NCI-H526 treated with DMSO at 0.1 percent for 48 hours (cell line): ENCODE results near the gene LECT2.
A peak's percentile ranks its signal among the peaks of the same experiment; 100 is the strongest.

ENCODE experiments used
- DNase-seq: peaks from one replicate; lab custom pipeline; 2025; lab: John Stamatoyannopoulos, UW

LECT2 gene

DNA sequence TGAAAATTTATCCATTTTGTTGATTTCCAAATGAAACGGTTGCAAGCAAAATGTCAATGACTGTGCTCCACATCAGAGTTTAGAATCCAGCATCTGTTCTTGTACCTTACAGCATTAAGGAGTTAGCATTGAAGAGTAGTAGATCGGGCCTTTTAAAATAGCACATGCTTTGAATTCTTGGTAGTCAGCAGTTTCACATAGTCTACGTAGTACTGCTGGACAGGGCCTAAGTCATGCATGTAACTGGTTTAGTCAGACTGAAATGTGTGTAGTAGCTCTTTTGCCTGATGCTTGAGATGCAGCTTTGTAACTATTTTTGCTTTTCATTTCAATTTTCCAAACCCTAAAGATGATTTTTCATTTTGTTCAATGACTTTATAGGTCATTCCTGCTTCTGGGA, 19.8 kb downstream of the LECT2 start:
- DNase-seq = no peak

DNA sequence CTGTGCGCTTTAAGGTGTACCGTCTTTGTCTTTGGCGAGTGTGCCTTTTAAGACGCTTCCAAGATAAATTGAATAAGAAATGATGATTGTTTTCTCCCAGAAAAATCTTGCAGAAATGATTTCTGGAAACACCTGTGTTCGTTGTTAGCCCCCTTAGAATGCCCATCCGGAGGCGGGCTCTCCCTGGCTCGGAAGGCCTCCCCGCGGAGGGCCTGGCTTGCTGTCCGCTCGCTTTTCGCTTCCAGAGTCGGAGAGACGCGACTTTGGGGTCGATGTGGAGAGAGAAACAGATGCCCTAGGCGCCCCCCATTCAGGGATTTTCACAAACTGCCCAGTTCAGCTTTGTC, 23.9 kb downstream of the LECT2 start:
- no peak for DNase-seq

DNA sequence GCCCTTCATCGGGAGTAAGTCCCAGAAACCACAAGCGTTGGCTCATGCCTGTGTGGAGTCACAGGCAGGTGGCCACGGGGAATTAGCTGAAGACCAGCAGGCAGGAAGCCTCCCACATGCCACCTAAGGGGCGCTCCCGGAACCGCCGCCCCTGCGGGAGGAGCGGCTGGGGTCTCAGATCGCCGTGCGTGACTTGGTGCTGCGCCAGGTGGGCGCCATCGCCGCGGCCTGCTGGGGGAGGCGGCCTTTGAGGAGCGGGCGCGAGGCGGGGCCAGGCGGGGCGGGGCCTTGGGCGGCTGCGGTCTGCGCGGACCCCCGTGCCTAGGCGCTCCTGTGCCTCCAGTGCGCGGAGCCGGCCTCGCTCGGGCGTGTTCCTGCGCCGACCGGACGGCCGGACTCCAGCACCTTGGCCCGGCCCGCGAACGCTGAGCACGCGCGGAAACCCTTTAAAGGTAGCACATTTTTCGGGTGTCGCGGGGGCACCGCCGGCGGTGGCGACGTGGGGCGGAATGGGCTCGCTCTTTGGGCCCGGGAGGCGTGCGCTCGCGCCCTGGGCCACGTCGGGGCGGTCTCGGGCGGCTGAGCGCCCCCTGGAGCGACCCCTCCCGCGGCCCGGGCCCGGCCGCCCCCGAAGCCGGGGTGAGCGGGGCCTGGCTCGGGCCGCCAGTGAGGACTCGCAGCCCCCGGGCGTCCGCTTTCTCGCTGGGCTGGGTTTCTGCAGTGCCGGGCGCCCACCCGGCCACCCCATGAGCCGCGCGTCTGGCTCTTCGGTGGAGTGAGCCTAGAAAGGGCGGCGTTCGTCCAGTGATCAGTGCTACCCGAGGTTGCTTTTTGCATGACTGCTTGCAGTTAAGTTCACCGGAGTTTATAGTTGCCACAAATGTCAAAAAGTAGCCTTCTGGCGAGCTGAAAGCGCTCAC, 24.5 kb downstream of the LECT2 start:
- DNase-seq = no peak

DNA sequence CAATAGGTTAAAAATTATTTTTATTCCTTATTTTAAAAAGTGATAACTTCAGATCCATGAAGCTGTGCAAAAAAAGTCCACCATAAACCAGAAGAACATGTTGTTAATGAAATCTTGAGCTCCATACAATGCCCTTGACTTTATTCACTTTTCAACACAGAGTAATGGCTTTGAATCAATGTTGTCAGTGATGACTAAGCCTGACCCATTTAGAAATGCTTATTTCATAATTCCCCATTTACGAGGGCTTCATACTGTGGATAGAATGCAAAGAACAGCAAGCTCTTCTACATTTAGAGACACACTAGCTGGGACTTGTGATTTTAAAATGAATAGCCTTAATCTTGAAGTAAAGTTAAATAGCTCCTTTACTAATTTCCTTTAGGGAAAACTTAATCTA, 33.4 kb downstream of the LECT2 start:
- DNase-seq = no peak

DNA sequence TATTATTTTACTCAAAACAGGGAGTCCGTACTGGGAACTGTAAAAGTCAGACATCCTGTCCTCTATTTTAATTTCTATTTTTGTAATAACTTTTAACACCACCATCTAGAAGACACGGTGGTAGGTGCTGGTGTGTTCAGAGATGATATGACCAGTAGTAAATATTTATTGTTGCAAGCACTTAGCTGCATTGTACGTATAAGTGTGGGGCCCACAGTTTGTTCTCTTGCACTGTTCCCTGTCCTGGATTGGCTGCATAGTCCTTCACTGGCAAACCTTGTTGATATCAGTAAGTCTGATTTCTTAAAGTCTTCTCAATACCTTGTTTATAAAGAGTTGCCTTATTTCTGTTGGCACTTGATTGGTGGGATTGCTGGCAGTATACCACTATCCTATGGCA, 34.6 kb downstream of the LECT2 start:
- no peak for DNase-seq

DNA sequence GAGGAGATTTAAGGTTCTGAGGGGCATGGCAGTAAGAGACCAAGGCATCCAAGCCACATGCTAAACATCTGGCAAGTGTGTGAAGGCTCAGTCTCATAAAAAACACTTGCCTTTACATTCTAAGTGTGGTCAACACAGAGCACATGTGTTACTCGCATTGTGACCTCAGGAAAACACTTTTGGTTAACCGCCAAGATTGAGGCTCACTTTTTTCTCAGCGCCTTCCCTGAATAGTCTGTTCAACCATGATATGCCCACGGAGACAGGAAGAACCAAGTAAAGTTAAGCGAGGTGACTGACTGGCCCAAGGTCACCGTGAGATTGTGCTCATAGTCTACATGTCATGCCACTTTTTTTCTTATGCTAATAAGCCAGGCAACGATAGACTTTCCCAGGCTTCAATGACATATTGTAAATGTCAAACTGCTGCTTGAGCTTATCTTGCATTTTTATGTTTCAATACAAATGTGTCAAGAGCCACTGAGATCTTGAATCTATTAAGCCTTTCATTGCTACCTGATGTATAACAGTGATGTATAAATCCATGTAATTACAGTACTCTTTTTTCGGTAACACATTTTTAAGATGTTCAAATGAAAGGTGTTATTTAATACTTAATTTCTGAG, 38.0 kb downstream of the LECT2 start:
- DNase-seq = no peak

DNA sequence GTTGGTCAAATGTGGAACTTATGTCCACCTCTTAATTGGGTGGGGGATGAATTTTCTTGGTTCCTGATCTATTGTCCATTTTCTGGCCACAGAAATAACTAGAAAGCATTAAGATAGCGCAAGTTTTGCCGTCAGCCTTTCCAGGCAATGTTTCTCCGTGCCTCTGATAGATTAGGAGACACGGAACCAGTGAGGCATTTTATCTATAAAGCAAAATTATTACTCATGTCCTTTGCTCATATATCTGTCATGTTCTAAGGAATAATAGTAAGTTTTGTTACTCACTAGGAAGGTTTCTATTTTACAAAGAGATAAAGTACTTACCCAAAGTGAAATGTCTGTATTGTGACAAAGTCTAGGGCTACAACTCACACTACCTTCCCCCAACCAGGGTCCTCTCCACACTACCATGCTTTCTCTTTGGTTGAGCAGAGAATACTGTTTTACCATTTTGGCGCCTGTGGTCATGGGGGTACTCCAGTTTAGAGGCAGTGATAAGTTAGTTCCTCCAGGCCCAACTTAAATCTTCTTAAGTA, 39.2 kb downstream of the LECT2 start:
- no peak for DNase-seq

DNA sequence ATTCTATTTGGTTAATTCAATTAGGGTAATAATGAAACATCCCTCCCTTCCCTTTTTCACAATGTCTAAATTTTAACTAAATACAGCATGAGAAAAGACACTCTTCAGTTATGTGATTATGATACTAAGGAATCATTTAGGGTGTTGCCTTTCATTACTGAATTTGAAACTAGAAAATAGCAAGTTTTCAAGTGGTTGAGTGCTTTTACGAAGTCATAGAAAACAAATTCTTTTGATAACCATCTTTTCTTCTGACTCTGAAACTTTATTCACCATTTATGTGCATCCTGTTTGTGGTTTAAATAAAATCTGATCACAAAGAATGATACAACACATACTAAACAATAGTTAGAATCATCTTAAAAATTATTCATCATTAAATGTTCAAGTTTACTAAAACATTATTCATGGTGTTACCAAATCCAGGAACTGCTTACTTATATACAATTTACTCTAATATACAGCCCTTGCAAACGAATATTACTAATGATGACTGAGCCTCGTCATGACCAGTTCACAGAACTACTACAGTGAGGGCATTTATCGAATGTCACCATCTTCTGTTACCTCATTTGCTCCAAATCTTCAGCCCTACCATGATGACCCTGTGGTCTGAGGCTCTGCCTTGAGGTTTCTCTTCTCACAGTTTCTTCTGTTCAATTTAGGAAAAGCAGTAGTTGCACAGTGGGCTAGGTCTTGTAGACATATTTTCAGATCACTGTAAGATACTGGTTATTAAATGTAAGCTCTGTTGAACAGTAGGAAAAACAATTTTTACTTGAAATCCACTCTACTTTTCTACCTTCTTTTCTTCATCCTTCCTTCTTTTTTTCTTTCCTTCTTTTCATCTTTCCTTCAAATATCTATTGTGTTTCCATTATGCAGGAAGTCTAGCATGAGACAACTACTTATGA, 40.8 kb downstream of the LECT2 start:
- DNase-seq = no peak

DNA sequence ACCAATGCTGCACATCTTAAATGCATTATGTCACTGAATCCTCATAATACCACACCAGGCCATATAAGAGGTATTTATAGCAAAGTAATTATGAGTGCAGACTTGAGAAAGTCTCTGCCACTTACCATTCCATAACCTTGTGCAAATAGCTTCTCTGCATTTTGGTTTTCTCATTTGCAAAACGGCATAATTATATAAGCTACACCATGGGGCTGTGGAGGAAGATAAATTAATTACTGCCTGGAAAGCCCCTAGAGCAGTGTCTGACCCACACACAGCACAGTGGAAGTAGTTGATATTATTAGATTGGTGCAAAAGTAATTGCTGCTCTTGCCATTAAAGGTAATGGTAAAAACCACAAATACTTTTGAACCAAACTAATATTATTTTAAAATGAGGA, 49.6 kb downstream of the LECT2 start:
- no peak for DNase-seq

DNA sequence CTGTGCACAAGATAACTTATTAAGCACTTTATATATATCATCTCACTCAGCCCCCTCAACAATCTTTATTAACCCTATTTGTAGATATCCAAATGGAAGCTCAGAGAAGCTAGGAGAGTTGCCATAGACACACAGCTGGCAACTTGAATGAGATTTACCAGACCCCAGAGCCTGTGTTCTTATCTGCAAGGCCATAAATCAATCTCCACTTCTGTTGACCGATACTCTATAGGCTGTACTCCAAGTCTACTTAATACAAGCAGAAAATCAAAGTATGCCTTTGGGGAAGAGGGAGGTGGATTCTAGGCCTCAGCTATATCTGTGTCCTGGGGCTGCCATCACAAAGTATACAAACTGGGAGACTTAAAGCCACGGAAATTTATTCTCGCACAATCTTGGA, 53.1 kb downstream of the LECT2 start:
- DNase-seq = no peak

DNA sequence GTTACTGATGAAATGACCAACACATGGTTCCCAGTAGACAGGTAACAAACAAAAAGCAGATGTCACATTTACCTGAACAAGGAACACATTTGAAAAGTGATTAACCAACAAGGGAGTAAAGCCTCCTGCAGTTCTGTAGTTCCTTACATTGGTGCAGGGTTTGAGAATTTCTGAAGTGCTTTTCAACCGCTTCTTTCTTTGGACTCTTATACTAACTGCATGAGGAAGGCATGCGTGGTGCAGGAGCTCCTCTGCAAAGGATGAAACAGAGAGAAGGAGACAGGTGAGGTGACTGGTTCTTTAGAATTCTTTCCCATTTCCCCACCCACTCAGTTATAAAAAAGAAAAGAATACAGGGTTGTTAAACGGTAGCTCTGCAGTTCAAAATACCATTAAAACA, 54.5 kb downstream of the LECT2 start:
- peak; percentile 48 for DNase-seq

DNA sequence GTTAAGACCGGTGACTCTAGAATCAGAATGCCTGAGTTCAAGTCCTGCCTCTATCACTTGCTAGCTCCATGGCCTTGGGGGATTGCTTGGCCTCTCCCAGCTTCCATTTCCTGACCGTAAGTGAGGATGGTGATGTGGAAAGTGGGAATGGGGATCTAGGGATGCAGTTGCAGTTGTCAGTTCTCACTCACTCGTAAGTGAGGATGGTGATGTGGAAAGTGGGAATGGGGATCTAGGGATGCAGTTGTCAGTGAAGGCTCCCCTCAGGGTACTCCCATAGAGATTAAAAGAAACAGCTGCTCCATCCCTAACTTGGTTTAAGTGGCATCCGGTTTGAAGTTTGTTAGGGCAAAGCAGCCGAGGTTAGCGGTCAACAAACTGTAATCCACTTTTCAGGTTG, 56.1 kb downstream of the LECT2 start:
- no peak for DNase-seq
